HG03565 (cell line): ENCODE data around the gene PIGU.

Experiments used
- ATAC-seq: cut with Tn5 transposase; IDR thresholded peaks from one replicate; pipeline ENCODE4 v1.9.1; 2021; ENCODE audit warnings: mild to moderate bottlenecking, moderate library complexity; ENCODE audit not compliant: unreplicated experiment

Gene PIGU

DNA sequence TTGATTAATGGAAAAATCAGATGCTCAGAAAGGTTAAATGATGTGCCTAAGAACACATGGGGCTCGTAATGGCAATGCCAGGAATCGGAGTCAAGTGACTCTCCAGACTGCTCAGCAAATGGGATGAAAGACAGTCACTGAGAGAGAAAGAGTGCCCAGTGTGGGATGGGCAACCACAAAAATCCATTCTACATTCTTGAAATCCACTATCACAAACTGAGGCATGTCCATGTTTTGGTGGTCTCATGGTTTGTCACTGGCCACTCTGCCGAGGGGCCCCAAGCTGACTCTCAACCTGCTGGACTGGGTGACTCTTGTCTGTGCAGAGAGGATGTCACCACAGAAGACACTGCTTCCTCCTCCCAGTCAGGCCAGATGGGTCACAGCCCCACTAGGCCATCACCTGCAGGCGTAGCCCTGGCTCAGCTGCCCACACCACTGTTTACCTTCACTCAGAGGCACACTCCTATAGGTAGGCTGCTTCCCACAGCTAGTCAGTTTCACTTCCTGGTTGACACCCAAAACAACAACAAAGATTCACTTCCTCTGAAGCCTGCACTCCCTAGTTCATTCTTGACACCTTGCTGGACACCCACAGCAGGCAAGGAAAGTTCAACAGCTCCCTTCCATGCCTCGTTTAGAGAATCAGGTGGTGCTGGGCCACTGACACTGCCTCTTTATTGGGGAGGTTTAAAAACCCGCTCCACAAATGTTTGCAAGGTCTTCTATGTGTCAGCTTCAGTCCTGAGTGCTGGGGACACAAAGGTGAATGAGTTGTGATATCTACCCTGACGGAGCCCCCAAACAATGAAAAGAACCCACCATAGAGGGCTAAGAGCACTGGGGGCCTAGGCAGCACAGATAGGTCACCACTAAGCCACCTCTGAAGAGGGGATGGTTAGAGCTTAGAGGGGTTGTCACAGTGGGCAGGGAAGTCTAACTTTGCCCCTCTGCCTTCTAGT lies 96.6 kb downstream of the PIGU start:
- peak; percentile 60 for ATAC-seq

DNA sequence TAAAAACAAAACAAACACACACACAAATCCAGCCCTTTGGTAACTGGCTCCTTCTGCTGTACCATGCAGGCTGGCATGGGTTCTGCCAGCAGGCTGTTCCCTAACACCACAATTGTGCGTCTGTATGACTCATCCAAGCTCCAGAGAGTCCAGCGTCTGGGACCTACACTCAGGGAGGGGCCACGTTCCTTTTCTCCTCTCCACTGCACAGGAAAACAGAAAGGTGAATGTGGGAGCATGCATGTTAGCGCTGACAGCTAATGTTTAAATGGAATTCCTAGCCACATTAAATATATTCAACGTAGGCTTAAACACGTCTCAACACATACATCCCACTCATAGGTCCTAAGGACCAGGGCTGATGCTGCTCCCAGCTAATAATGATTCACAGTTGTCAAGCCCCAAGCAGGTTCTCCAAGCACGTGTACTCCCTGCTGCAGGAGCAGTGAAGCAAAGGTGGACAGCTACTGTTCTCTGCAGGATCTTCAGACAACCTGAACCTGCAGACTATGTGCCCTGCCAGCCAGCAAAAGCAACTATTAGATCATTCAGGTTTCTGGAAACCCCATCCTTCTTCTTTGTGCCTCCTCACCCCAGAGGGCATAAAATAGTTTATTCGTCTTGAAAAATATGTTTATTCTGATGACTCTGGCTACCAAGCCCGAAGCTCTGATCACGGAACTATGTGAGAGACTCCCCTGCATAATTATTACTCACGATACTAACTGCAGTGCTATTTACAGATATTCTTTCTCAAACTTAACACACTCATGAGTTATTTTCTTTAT lies 97.5 kb downstream of the PIGU start:
- ATAC-seq: no peak

DNA sequence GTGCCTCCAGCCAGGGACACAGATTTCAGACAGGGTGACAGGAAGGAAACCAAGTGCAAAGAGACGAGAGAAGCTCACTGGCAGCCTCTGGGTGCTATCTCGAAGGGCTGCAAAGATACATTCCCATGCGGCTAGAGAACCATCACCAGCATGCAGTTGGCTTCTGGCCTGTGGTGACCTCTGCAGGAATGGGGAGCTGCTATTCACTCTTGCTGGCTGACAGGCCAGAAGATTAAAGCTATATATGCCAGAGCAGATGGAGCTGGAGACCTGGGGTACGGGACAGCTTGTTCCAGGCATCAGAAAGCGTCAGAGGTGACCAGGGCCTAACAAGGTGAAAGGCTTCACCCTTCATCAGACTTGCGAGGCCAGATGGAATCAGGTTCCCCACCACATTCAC lies 98.4 kb downstream of the PIGU start:
- no peak for ATAC-seq

DNA sequence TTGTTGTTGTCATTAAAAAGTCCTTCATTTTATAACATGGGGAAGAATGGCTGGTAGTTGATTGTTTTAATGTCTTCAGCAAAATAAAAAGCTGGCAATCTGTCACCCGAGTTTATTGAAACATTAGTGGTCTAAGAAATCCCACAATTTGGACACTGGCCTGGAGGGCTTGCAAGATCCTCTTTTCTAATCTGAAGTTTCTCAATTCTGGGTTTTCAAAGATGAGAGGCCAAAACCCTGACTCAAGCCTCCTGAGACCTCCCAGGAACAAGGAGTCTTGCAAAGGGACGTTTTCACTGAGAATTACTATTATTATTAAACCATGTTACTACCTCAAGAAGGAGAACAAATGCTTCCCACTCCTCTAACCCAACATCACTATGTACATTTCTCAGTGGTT lies 98.9 kb downstream of the PIGU start:
- ATAC-seq: no peak

GRCh38 chr20:34577061-34577460 lies 99.8 kb downstream of the PIGU start:
- no peak for ATAC-seq

DNA sequence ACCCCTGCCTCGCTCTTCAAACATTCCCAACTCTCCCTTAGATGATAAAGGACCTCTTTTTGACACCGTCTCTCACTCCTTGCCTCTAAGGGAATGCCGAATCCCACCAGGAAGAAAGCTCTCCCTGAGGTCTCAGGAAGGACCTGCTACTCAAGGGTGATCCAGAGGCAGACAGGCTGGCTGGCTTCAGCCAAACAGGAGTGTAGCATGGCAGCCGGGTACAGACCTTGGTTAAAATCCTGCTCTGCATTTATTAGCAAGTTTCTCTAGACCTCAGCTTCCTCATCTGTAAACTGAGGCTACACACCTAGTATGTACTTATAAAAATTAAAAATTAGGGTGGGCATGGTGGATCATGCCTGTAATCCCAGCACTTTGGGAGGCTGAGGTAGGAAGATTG lies 101.1 kb downstream of the PIGU start:
- no peak for ATAC-seq

- ATAC-seq: no peak
These were observed 101.6 kb downstream of the PIGU start for GRCh38 chr20:34575271-34575670.

GRCh38 chr20:34574861-34575260 lies 102.0 kb downstream of the PIGU start:
- no peak for ATAC-seq

GRCh38 chr20:34574426-34574825 lies 102.5 kb downstream of the PIGU start:
- ATAC-seq: no peak

DNA sequence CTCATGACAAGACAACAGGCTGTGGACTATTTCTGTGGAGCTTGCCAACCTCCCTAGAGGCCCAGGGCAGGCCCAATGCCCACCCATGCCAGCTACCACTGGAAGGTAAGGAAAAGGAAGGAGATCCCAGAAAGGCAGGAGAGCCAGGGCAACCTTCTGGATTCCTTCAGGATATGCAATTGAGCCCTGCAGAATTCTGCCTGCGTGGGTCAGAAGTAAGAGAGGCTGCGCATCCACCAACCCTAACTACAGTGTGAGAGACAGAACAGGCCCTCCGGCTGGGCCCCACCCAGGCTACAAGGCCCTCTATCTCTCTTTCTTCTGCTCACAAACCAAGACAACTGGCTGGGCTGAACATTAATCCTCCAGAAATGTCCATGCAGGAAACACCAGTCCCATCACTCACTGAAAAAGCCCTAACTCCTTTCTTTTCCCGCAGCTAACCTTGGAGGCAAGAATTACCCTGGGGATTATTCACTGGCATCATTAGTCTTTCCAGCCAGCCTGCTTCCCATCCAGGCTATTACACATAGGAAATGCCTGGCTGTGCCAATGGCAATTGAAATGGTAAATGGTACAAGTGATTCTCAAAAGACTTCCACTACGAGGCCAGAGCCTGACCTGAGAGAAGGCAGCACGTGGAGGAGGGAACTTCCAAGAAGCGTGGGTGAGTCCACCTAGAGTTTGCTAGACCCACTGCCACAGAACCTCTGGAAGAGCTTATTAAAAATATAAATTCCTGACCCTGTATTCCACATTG lies 103.2 kb downstream of the PIGU start:
- ATAC-seq: no peak

DNA sequence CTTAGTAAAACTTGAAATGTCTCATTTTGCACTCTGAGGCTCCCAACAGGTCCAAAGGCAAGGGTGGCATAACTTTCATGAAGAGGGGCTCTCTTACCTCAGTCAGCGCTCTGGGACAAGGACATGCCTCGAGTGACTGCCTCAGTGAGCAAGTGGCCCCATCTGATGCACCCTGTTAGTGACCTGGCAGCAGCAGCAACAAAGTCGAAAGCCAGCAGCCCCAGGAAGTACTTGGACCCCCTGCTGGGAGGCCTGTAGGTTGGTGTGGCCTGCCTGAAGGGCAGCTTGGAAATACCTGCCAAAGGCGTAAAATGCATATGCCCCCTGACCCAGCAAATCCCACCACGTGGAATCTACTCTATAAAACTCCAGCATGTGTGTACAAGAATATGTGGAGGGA lies 105.1 kb downstream of the PIGU start:
- ATAC-seq: no peak

GRCh38 chr20:34570859-34571306 lies 106.0 kb downstream of the PIGU start:
- no peak for ATAC-seq

- ATAC-seq: no peak
These were observed 107.3 kb downstream of the PIGU start for GRCh38 chr20:34569598-34569997.

- no peak for ATAC-seq
These were observed 108.7 kb downstream of the PIGU start for GRCh38 chr20:34567892-34568865.

- ATAC-seq: no peak
These were observed 109.7 kb downstream of the PIGU start for GRCh38 chr20:34566978-34567891.

DNA sequence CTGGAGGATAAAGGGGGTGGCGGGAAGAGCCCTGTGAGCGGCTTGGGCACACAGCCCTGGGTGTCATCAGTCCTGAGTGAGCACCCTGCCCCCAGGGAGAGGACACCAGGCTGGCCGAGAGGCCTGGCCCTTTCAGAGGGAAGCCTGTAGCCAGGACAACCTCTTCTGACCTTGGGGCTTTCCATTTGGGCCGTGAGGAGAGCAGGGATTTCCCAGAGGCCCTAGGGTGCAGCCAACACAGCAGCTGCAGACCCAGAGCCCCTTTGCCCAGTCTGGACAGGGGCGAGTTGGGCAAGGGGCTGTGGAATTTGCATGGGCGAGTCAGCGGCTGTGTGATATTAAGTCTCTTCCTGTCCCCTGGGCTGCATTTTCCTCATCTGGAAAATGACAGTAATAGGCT lies 112.1 kb downstream of the PIGU start:
- no peak for ATAC-seq

- no peak for ATAC-seq
These were observed 114.3 kb downstream of the PIGU start for GRCh38 chr20:34562641-34563040.

DNA sequence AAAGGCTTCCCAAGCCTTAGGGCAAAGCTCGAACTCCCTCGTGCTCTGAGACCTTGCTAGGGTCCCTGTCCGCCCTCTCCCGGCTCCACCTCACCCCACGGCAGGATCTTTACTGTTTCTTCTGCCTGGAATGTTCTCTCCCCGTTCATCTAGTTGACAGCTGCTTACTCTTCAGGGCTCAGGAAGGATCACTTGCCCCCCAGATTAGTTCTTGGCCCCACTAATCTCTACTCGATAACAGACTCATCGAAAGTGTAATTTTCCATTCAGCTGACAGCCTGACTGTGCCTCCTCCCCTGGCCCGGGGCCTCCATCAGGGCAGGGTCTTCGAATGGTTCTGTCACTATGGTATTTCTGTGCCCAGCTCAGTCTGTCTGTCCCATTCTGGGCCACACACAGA lies 115.2 kb downstream of the PIGU start:
- no peak for ATAC-seq

DNA sequence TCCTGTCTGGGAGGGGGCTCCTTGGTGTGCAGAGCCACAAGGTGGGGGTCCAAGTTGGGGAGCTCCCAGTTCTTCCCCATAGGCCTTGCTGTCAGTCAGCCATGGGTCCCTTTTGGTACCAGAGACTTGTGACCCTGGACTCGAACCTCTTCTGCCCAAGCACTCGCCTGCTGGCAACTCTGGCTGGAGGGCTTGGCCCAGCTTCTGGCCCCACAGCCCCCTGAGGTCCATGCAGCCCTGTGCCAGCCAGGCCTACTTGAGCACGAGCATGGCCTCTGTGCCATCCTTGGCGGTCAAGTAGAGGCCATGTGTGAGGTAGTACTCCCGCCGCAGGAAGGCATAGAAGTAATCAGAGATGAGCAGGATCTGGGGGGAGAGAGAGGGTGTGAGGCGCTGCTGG lies 116.3 kb downstream of the PIGU start:
- ATAC-seq: no peak
